GM13976 (cell line): Measurements from ENCODE around the gene INF2.

ENCODE experiments used
- DNase-seq: peaks from one replicate; pipeline ENCODE4 v3.0.0; 2012; ENCODE audit warnings: low spot score
- in situ Hi-C: fragments of 300-500 bp; cut with MboI; formaldehyde crosslinking; loops from one replicate; pipeline ENCODE4 v1.12.0; 2022; ENCODE audit warnings: low sequenced_read_pairs, mixed read lengths, inconsistent platforms; ENCODE audit not compliant: unreplicated experiment
- TF ChIP-seq, protein P1 (sequence below): IDR thresholded peaks from 2 replicates; pipeline ENCODE4 v1.5.1; 2012; ENCODE audit warnings: borderline replicate concordance, mild to moderate bottlenecking; ENCODE audit not compliant: insufficient read depth; ENCODE audit errors: extremely low read depth, missing control alignments, control extremely low read depth

Gene INF2

DNA sequence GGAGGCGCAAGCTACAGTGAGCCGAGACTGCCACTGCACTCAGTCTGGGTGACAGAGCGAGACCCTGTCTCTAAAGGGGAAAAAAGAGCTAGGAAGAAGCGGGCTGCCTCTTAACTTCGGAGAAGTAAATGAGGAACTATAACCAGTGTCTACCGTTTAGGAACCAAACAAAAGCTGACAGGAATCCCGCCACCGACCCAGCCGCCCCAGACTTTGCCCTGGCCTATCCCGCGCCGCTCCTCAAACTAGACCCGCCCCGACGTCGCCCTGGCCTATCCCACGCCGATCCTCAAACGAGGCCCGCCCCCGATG, 63.0 kb downstream of the INF2 start:
- TF ChIP-seq, protein P1, sequence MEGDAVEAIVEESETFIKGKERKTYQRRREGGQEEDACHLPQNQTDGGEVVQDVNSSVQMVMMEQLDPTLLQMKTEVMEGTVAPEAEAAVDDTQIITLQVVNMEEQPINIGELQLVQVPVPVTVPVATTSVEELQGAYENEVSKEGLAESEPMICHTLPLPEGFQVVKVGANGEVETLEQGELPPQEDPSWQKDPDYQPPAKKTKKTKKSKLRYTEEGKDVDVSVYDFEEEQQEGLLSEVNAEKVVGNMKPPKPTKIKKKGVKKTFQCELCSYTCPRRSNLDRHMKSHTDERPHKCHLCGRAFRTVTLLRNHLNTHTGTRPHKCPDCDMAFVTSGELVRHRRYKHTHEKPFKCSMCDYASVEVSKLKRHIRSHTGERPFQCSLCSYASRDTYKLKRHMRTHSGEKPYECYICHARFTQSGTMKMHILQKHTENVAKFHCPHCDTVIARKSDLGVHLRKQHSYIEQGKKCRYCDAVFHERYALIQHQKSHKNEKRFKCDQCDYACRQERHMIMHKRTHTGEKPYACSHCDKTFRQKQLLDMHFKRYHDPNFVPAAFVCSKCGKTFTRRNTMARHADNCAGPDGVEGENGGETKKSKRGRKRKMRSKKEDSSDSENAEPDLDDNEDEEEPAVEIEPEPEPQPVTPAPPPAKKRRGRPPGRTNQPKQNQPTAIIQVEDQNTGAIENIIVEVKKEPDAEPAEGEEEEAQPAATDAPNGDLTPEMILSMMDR, result no peak
- DNase-seq, result no peak
- in situ Hi-C loops, result no loop called here

DNA sequence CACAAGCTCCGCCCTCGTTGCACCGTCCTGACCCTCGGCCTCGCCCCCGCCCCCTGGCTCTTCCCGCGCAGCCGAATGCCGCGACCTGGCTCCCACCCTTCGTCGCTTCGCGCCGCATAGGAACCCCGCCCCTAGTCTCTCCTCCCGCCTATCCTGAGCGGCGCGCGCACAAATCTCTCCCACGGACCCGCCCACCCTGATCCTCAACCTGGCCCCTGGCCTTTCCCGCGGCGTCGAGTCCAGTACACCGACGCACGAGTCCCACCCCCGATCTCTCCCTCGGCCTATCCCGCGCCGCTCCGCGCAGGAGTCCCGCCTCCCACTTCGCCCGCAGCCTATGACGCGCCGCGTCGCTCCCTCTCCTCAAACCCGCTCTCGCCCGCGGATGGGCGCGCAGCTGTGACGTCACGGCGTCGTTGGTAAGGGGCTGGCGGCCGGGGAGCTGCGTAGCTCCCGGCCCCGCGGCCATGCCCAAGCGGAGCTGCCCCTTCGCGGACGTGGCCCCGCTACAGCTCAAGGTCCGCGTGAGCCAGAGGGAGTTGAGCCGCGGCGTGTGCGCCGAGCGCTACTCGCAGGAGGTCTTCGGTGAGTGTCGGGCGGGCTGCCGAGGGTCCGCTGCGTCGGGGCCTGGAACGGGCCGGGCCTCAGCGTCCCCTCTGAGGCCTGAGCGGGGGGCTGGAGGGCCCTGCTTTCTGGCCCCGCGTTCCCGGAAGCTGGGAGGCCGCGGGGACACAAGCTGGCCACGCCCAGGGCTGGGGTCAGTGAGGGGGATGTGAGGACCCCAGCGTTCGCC, 63.5 kb downstream of the INF2 start, which contains the start of gene SIVA1:
Gene SIVA1 (plus strand): TSS at position 413 of the 793 bp plus-strand sequence. CDS start 55 bp downstream, at position 468.
- DNase-seq, result peak; percentile 100
- in situ Hi-C loops, result no loop called here
- TF ChIP-seq, protein P1, result peak; percentile 7

DNA sequence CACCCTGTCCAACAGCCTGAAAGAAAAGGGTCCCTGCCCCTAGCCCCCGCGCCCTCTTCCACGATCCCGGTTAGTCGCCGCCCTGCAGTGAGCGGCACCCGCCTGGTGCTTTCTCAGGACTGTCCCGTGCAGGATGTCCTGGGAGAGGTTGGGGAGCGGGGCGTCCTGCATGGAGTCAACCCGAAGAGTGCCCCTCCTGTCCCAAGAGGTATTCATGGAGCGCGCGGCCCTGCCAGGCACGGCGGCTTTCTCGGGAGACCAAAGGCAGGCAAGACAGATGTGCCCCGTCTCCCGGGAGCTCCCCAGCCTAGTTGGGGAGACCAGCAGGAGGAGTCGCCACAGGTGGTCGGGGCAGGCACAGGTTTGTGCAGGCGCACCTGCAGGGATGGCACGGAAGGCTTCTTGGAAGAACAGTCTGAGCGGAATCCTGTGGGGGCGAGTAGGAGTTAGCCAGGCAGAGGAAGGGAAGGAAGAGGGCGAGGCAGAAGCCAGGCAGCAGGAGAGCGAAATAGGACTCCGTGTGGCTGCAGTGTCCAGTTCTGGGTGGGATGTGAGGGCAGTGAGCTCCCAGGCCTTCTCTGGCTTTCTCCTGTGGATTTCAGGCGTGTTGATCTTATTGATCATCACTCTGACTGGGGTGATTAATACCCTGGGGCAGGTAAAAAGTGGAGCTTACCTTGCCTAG, 64.3 kb downstream of the INF2 start:
- no peak for DNase-seq
- TF ChIP-seq, protein P1, result no peak
- in situ Hi-C loops, result no loop called here

DNA sequence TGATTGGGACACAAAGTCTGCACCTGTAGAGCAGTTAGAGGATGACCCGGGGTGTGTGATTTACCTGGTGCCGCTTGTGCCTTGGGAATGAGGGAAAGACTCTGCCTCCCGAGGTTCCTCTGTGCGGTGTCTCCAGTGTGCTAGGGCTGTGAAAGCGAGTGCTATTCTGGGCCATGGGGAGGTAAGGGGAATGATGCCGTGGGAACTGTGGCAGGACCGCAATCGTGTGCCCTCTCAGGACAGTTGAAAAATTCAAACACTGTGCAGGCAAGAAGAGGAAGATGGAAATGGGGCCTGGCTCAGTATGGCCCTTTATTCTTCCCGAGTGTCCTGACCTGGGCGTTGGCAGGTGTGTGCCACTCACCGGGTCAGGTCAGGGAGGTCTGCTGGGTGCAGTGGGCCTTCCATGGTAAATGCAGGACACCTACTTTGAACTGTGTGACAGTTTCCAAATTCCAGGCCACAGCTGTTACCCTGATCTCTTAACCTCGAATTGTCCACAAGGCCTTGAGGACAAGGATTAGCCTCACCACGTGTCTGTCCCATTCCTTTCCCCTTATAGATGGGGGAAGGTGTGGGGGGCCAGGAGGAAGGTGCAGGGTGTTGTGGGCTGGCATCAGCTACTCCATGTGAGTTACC, 64.9 kb downstream of the INF2 start:
- DNase-seq, result no peak
- in situ Hi-C loops, result no loop called here

DNA sequence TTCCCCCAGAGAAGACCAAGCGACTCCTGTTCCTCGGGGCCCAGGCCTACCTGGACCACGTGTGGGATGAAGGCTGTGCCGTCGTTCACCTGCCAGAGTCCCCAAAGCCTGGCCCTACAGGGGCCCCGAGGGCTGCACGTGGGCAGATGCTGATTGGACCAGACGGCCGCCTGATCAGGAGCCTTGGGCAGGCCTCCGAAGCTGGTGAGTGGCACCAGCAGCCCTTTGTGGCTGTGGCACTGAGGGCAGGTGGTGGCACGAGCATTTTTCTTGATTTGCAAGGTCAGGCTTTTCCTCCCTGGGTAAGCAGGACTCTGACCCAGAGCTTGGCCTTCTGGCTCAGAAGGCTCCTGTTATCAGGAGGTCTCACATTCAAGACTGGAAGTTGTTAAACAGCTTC, 66.2 kb downstream of the INF2 start:
- DNase-seq, result no peak
- in situ Hi-C loops, result no loop called here
- TF ChIP-seq, protein P1, result no peak

More for the DNA sequence above, 64.9 kb downstream of the INF2 start:
- TF ChIP-seq, protein P1, result no peak

DNA sequence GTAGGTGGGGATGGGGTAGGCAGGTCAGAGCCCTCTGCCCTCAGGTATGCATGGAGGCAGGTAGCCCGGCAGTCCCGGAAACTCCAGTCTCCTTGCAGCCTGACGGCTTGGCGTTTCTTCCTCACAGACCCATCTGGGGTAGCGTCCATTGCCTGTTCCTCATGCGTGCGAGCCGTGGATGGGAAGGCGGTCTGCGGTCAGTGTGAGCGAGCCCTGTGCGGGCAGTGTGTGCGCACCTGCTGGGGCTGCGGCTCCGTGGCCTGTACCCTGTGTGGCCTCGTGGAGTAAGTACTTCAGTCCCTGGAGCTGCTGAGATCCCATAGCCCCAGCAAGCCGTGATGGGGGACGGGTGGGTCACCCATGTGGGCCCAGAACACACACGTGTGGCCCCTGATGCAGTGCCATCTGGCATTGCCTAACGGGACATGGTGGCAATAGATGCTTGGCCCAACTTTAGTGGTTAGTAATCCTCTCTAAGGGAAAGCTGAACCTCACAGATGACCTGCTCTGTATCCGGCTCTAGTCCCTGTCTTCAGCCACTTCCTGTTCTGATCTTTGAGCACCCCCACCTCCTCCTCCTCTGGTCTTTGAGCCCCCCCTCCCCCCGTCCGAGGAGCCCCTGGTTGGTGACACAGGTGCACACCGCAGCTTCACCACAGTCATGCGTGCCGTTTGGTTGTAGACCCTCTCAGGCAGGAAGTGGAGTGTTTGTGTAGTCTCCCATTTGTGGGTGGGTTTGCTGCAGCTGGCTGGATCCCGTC, 67.2 kb downstream of the INF2 start:
- in situ Hi-C loops, result no loop called here
- DNase-seq, result no peak
- TF ChIP-seq, protein P1, result no peak
